Stimulated activated CD4-positive, alpha-beta T cell treated with anti-CD3 and anti-CD28 coated beads, Interleukin-4, amount 100 ng/mL, for 4 hours (primary cell): ENCODE data around the gene ARHGAP4.
A peak's percentile ranks its signal among the peaks of the same experiment; 100 is the strongest.

Experiments
- DNase-seq, 2 experiments: peaks; one replicate each; pipeline ENCODE4 v3.0.0-alpha.2; 2020

The ARHGAP4 gene

DNA sequence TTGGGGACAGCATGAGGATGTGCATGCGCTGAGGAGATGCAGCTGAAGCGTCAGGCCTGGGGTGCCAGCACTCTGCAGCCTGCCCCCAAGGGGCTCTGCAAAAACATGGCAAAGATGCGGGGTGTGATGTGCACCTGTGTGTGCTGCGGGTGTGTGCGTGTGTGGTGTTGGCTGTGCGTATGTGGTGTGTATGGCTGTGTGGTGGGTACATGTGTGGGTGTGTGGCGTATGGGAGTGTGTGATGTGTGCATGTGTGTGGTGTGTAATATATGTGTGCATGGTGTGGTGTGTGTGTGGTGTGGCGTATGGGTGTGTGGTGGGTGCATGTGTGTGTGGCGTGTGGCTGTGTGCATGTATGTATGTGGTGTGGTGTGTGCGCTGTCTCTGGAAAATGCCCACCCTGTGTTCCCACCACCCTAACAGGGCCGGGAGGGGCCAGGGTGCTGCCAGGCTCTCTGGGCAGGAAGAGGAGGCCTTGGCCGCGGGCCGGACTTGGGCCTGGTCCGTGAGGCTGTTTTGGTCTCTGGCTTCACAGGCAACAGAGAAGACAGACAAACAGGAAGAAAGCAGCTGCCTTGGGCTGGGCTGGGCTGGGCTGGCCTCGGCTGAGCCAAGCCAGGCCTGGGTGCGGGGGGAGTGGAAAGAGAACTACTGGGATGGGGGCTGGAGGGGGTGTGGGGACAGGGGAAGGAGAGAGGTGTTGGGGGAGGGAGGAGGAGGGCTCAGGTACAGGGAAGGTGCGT is 22.7 kb downstream of the ARHGAP4 start:
- no peak for DNase-seq

- DNase-seq: no peak
Measured at GRCh38 chrX:153902385-153902784, 23.7 kb downstream of the ARHGAP4 start.

- DNase-seq: no peak
Measured at GRCh38 chrX:153901753-153902140, 24.3 kb downstream of the ARHGAP4 start.

- DNase-seq: peak; percentile 35 to 68
Measured at GRCh38 chrX:153900831-153901752, 25.0 kb downstream of the ARHGAP4 start.

GRCh38 chrX:153897899-153898298 is 28.2 kb downstream of the ARHGAP4 start:
- DNase-seq: no peak

DNA sequence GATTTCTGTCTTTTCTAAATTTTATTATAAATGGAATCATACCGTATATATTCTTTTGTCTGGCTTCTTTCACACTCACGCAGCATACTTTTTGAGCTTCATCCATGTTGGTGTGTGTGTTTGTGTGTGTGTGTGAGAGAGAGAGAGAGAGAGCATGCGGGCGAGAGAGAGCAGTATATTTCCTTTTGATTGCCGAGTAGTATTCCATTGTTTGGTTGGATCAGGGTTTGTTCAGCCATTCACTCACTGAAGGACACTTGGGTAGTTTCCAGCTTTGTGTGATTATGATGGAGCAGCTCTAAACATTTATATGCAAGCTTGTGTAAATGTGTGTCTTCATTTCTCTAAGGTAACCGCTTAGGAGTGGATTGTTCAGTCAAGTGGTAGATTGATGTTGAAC is 36.9 kb downstream of the ARHGAP4 start:
- DNase-seq: no peak

- no peak for DNase-seq
Measured at GRCh38 chrX:153888344-153888743, 37.7 kb downstream of the ARHGAP4 start.

GRCh38 chrX:153887385-153887784 is 38.7 kb downstream of the ARHGAP4 start:
- no peak for DNase-seq

- no peak for DNase-seq
Measured at GRCh38 chrX:153886915-153887314, 39.1 kb downstream of the ARHGAP4 start.

DNA sequence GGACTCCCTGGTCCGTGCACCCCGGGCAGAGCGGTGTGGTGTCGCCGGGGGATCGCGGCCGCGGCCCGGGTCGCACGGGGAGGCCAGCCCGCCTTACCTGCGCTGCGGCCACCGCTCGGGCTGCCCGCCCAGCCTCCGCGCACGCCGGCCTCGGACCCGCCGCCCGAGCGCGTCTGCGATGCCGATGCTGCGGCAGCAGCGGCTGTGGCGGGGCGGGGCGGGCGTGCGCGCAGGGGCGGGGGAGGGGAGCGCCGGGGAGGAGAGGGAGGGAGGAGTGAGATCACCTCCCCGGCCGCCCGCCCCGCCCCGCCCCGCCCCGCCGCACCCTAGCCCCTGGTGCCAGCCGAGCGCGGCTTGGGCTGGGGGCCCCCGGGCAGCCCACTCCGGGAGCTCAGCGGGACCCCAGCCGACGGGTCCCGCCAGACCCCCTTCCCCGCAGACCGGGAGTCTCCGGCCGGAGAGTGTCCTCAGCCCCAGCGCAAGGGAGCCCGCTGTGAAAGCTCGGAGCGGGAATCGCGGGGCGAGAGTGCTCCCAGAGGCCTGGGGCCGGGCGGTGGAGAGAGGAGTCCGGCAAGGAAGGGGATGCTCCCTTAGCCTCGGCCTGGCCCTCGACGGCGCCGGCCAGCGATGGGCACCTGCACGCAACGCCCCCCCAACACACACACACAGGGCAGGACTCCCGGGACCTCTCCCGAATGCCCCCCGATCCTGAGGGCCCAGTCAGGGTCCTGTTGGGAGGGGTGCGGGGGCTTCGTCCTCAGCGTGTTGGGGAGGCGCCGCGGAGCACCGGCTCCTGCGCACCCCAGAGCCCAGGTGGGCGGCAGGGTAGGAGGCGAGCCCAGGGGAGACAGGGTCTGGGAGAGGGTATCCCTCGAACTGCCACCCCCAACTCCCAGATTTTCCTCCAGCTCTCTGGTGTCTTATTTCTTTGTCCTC is 39.8 kb downstream of the ARHGAP4 start, which contains the start of gene L1CAM:
L1CAM (minus strand) TSS at position 206 of the 936 bp plus-strand sequence. CDS start 10,337 bp downstream, outside the sequence.
- DNase-seq: peak; percentile 22 to 42

DNA sequence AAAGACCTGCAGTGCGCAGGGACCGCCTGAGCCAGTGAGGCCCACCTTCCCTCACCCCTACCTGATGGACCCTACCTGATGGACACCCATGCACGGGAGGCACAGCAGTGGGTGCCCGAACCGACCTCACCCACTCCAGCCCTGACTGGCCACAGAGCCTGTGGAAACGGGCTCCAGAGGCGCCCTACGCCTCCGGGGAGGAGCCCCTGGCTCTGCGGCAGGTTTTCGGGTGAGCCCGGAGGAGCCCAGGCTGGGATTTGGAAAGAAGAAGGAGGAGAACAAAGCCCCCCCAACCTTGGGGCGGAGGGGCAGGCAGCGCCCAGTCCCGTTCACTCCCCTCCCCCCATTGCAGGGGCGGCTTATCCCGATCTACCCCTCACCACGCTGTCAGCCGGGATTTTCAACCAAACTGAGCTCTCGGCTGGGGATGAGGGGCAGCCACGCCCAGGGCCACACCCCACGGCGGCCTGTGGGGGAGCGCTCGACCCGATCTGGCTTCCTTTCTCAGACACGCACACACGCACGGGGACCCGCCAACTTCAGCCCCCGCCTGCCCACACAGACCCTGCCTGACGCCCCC is 40.8 kb downstream of the ARHGAP4 start:
- DNase-seq: no peak

DNA sequence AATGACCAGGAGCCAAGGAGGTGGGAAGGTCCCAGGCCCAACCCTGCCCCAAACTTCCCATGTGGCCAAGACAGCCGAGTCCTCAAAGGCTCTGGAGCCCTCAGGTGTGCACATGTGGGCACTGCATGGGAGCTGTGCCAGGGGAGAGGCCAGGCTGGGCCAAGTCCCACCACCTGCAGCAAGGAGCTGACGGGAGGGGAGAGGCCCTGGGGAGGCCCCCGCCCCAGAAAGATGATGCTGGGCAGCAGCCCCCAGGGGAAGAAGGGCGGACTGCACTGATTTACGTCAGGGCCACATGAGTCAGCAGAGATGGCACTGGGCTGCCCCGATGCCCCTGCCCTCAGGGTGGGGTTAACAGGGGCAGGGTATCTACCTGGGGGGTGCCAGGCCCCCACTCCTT is 41.5 kb downstream of the ARHGAP4 start:
- no peak for DNase-seq

GRCh38 chrX:153884136-153884535 is 41.9 kb downstream of the ARHGAP4 start:
- no peak for DNase-seq

DNA sequence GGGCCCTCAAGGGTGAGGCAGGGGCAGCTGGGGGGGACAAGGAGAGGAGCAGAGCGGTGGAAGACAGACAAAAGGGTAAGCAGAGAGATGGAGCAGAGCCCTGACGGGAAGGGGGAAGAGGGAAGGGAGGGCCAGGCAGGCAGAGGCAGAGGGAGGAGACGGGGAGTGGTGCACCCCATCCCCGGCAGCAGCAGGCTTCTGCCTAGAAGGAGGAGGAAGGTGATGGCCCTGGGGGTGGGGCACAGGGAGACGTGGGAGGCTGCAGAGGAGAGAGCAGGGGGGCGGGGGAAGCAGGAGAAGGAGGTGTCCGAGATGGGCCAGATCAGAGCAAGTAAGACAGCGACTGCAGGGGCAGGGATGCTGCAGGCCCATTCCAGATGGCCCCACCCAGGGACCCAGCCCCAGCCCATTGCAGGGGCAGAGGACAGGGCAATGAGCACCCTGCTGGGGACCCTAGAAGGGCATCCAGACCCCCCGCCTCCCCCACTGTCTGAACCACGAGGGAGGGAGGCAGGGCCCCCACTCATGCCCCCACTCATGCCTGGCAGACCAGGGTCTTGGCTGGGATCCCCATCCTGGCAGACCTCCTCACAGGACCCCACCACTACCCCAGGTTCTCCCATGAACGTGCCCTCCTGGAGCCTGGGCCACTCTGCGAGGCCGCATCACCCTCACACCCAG is 42.8 kb downstream of the ARHGAP4 start:
- no peak for DNase-seq

GRCh38 chrX:153882557-153882956 is 43.5 kb downstream of the ARHGAP4 start:
- DNase-seq: no peak

DNA sequence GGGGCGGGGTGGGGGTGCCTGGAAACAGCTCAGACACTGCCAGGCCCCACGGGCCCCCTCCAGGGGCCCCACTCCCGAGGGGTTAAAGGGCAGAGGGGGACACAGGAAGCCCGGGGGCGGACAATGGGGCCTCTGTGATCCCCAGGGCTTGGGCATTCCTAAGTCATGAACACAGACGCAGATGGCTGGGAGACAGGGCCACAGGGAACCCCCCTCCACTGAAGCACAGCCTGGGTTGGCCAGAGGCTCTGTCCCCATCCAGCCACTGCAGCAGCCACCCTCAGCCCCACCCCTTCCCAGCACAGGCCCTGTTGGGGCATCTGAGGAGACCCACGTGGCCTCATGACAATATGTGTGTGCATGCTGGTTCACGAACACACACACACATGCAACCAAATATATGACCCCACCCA is 44.0 kb downstream of the ARHGAP4 start:
- no peak for DNase-seq

GRCh38 chrX:153881281-153881680 is 44.8 kb downstream of the ARHGAP4 start:
- DNase-seq: no peak

- no peak for DNase-seq
Measured at GRCh38 chrX:153880440-153880815, 45.6 kb downstream of the ARHGAP4 start.

DNA sequence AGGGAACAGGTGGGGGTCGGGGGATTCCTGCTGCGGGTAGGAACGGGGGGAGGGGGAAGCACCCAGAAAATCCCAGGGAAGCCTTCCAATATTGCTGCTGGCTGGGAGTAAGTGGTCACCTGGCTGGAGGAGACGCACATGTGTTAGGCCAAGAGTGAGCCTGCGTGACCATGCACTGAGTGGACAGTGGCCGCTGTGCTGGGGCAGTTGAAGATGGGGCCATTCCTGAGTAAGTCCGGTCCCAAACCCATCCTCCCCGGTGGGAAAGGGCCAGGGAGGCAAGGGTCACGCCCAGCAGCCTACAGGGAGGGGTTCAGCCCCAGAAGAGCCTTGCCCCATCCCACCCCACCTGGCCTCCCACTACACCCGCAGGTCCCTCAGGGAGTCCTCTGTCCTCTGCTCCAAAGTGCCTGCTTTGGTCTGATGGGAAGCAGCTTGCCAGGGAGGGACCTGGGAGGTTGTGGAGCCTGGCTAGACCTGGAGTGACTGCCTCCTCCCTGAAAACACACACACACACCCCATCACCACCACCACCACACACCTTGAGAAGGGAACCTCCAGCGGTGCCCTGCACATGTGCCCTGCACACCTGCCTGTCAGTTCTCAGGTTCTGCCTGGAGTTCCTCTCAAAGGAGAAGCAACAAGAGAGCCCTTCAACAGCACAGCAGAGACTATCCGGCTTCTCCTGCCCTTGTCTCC is 46.2 kb downstream of the ARHGAP4 start:
- DNase-seq: no peak

DNA sequence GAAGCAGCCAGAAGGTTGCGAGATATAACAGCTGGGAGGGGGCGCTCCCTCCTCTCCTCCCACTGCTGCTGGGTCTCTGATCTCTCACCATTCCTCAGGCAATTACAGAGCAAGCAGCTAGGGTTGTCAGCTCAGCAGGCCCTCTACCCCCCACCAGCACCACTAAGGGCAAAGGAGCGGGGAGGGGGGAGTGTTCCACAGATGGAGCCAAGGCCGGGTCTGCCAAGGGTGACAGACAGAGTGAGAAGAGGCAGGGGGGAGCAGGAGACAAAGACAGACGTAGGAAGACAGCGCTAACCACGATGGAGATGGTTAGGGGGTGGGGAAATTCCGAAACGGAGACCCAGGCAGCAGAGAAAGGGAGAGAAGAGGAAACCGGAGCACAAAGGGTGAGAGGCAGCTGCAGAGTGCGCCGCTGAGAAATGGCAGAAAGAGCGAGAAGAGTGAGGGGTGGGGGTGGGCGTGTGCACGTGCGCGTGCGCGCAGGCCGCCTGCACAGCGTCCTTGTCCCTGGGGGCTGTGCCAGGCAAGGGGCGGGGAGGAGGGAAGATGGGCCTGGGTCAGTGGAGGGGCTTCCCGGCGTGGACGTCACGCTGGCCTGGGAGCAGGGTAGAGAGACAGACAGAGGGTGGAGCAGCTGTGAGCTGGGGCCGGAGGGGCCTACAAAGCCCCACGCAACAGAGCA is 47.0 kb downstream of the ARHGAP4 start:
- DNase-seq: peak in 1 of 2 experiments; percentile 36

GRCh38 chrX:153878345-153878744 is 47.7 kb downstream of the ARHGAP4 start:
- no peak for DNase-seq
